Skeletal muscle cell (primary cell): ENCODE results near the gene POLR2H.

Experiments
- DNase-seq: peaks from one replicate; pipeline ENCODE4 v3.0.0-alpha.2; 2010; ENCODE audit warnings: low read depth
- H3K4me3 ChIP-seq: 2 replicates; pipeline ENCODE4 v1.5.1; 2011; ENCODE audit warnings: low read depth, mild to moderate bottlenecking, control low read depth, low read length, moderate library complexity

POLR2H gene

DNA sequence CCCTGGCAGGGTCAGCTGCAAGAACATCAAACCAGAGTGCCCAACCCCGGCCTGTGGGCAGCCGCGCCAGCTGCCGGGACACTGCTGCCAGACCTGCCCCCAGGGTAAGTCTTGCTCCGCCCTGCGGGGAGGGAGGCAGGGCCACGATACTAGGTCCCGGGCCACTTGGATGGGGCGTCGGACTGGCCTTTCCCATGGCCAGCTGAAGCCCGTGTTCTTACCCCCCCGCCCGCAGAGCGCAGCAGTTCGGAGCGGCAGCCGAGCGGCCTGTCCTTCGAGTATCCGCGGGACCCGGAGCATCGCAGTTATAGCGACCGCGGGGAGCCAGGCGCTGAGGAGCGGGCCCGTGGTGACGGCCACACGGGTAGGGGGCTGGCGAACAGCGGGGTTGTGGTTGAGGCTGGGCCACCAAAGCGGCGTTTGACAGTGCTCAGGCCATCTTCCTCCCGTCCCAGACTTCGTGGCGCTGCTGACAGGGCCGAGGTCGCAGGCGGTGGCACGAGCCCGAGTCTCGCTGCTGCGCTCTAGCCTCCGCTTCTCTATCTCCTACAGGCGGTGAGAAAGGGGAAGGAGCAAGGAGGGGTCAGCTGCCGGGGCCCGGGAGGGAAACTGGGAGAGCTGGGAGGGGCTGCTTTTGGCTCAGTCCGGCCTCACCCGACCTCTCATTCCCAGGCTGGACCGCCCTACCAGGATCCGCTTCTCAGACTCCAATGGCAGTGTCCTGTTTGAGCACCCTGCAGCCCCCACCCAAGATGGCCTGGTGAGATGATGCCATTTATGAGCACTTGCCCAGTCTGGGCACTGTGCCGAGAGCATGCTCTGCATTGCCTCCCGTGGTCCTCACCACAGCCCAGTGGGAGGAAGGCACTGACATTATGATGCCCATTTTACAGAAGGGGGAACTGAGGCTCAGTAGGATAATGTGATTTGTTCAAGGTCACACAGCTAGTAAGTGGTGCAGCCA, 20.0 kb downstream of the POLR2H start:
- no peak for DNase-seq
- no peak overlapping the region for H3K4me3 ChIP-seq

DNA sequence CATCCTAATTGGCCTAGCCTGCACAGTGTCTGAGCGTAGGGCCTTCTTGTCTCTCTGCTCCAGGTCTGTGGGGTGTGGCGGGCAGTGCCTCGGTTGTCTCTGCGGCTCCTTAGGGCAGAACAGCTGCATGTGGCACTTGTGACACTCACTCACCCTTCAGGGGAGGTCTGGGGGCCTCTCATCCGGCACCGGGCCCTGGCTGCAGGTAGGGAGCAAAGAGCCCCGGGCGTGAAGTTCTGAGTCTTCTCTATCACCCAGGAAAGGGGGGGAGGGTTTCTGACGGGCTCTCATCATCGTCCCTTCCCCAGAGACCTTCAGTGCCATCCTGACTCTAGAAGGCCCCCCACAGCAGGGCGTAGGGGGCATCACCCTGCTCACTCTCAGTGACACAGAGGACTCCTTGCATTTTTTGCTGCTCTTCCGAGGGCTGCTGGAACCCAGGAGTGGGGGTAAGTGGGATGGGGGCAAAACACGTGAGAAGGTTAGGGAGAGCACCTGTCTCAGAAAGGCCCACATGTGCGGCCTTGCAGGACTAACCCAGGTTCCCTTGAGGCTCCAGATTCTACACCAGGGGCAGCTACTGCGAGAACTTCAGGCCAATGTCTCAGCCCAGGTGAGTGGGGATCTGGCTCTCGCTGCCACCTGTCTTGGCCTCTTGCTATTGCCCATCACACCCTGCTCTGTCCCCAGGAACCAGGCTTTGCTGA, 21.0 kb downstream of the POLR2H start:
- no peak for DNase-seq

DNA sequence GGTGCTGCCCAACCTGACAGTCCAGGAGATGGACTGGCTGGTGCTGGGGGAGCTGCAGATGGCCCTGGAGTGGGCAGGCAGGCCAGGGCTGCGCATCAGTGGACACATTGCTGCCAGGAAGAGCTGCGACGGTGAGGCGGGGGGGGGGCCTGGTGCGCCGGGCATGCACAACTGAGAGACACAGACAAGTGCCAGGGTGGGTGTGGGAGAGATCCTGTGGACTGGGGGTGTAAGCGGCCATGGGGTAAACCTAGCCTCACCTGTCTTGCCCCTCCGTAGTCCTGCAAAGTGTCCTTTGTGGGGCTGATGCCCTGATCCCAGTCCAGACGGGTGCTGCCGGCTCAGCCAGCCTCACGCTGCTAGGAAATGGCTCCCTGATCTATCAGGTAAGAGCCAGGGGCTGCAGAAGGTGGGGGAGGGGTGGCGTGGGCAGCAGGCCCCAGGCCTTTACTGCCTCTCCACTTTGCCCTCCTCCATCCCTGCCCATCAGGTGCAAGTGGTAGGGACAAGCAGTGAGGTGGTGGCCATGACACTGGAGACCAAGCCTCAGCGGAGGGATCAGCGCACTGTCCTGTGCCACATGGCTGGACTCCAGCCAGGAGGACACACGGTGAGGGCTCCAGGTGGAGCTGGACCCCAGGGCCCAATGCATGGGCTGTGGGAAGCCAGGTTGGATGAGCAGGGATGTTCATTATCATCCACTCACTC, 21.7 kb downstream of the POLR2H start:
- H3K4me3 ChIP-seq = no peak overlapping the region
- DNase-seq = no peak

More for the DNA sequence above, 21.0 kb downstream of the POLR2H start:
- H3K4me3 ChIP-seq = no peak overlapping the region

DNA sequence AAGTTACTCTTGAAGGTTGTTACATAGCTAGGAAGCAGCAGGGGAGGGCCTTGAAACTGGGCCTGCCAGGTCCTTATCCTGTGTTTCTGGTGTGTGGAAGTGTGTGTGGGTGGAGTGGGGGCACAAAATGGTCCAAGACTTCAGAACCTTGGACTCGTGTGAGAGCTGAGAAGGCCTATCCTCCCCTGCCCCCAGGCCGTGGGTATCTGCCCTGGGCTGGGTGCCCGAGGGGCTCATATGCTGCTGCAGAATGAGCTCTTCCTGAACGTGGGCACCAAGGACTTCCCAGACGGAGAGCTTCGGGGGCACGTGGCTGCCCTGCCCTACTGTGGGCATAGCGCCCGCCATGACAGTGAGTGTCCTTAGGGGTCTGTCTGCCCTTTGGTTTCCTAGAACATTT, 22.8 kb downstream of the POLR2H start:
- DNase-seq = no peak
- H3K4me3 ChIP-seq = no peak overlapping the region

DNA sequence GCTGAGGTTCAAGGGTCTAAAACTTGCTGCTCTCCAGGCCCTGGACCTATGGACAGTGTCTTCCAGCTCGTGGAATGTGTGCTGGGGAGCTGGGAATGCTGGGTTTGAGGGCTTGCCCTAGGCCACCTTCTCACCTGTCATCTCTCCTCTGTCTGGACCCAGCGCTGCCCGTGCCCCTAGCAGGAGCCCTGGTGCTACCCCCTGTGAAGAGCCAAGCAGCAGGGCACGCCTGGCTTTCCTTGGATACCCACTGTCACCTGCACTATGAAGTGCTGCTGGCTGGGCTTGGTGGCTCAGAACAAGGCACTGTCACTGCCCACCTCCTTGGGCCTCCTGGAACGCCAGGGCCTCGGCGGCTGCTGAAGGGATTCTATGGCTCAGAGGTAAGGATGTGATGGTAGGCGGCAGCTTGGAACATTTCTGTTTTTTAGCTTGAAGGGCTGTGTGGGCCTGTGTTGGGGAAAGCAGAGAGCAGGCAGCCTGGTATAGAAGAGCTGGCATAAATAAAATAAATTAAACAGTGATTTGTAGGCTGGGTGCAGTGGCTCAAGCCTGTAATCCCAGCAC, 23.4 kb downstream of the POLR2H start:
- no peak for DNase-seq
- H3K4me3 ChIP-seq = no peak overlapping the region

DNA sequence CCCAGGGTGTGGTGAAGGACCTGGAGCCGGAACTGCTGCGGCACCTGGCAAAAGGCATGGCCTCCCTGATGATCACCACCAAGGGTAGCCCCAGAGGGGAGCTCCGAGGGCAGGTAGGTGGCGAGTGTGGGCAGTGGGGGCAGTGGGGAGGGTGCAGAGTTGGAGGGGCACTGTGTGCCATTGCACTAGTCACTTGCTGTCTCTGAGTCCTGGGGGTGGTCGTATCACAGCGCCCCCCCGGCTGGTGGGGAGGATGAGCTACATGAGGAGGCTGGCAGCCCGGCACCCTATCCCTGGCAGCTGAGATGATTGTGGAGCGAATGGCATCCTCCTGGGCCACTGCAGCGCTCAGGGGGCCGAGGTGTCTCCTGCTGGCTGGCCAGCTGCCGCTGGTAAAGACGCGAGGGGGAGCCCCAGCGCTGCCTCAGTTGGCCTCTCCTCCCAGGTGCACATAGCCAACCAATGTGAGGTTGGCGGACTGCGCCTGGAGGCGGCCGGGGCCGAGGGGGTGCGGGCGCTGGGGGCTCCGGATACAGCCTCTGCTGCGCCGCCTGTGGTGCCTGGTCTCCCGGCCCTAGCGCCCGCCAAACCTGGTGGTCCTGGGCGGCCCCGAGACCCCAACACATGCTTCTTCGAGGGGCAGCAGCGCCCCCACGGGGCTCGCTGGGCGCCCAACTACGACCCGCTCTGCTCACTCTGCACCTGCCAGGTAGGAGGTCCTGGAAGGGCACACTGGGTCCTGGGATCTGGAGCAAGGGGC, 24.7 kb downstream of the POLR2H start:
- no peak overlapping the region for H3K4me3 ChIP-seq
- no peak for DNase-seq

DNA sequence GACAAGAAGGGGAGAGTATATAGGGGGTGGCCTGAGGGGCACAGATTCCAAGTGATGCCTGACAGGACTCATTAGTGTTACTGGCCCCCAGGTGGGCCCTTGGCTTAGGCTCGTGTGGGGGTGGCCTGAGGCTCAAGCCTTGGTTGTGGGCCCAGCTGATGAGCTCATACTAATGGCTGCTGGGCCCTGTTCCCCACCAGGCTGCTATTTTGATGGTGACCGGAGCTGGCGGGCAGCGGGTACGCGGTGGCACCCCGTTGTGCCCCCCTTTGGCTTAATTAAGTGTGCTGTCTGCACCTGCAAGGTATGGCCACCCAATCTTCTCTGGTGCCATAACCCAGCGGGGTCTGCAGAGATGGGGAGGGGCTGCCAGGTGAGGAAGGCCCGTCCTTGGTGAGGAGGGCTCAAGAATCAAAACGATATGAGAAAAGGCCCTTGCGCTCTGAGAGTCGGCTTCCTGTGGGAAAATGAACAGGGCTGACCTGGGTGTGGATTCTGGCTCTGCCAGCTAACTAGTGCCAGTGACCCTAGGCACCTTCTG, 25.7 kb downstream of the POLR2H start:
- no peak for DNase-seq
- H3K4me3 ChIP-seq = no peak overlapping the region

DNA sequence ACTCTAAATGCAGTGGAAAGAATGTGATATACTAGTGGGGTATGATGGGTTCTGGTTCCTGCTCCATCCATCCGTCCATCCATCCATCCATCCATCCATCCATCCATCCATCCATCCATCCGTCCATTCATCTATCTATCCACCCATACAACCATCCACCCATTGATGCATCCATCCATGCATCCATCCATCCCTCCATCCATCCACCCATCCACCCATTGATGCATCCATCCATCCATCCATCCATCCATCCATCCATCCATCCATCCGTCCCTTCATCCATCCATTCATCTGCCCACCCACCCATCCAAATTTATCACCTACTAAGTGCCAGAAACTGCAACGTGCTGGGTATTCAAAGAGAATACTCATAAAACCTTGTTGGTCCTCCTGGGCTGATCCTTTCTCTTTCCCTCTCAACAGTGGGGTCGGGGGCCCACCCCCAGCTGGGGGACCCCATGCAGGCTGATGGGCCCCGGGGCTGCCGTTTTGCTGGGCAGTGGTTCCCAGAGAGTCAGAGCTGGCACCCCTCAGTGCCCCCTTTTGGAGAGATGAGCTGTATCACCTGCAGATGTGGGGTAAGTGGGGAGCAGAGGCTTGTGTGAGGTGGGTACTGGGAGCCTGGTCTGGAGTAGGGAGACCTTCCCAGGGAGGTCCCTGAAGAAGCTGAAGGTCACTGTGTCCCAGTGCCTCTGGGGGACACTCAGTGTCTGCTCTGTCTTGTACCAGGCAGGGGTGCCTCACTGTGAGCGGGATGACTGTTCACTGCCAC, 26.8 kb downstream of the POLR2H start:
- DNase-seq = no peak
- H3K4me3 ChIP-seq = no peak overlapping the region

DNA sequence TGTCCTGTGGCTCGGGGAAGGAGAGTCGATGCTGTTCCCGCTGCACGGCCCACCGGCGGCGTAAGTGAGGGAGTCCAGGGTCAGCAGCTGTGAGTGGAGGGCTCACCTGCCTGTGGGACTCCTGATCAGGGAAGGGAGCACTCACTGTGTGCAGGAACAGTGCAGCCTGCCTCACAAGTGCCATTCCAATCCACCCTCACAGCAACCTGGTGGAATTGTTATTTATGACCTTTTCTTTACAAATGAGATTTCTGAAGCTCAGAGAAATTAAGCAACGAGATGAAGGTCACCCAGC, 27.4 kb downstream of the POLR2H start:
- no peak overlapping the region for H3K4me3 ChIP-seq
- no peak for DNase-seq

DNA sequence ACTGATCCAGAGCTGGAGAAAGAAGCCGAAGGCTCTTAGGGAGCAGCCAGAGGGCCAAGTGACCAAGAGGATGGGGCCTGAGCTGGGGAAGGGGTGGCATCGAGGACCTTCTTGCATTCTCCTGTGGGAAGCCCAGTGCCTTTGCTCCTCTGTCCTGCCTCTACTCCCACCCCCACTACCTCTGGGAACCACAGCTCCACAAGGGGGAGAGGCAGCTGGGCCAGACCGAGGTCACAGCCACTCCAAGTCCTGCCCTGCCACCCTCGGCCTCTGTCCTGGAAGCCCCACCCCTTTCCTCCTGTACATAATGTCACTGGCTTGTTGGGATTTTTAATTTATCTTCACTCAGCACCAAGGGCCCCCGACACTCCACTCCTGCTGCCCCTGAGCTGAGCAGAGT, 27.9 kb downstream of the POLR2H start:
- DNase-seq = no peak
- H3K4me3 ChIP-seq = no peak overlapping the region

DNA sequence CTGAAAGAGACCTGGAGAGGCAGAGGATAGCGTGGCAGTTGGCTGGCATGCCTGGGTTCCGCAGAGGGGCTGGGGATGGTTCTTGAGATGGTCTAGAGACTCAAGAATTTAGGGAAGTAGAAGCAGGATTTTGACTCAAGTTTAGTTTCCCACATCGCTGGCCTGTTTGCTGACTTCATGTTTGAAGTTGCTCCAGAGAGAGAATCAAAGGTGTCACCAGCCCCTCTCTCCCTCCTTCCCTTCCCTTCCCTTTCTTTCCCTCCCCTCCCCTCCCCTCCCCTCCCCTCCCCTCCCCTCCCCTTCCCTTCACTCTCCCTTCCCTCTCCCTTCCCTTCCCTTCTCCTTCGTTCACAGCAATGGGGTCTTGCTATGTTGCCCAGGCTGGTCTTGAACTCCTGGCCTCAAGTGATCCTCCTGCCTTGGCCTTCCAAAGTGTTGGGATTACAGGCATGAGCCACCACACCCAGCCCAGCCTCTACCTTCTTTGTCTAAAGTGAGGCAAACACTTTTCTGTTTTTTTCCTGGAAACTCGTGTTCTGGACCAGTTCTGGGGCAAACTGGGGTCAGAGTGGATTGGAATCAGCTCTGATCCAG, 28.5 kb downstream of the POLR2H start:
- H3K4me3 ChIP-seq = no peak overlapping the region
- no peak for DNase-seq

DNA sequence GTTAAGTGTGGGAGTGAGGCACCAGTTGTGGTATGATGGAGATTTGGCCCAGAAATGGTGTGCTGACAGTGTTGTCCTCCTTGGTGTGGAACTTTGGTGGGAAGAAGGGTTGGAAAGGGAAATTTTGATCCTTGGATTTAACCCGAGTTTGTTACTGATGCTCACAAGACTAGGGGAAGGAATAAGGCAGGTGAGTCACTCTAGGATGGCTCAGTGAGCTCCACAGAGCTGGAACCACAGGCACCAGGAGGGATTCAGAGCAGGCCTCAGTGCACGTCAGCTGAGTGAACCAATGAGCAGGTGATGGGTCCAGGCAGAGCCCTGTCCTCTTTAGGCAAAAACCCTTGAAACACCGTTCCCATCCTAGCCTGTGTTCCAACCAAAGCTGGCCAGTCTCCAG, 29.8 kb downstream of the POLR2H start:
- no peak overlapping the region for H3K4me3 ChIP-seq
- no peak for DNase-seq

DNA sequence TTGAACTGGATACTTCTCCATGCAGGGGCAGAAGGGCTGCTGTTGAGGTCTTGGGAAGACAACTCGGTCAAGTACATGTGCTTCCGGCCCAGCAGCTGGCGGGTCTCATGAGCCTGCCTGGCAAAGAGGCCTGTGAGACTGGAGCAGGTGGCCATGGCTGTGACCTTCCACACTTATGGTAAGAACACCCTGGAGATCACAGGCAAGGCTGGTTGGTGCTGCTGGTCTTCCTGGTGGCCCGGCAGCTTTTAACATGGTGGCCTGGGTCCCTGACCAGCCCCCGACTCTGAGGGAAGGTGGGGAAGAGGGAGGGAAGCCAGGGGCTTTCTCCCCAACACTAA, 33.8 kb downstream of the POLR2H start:
- H3K4me3 ChIP-seq = no peak overlapping the region

DNA sequence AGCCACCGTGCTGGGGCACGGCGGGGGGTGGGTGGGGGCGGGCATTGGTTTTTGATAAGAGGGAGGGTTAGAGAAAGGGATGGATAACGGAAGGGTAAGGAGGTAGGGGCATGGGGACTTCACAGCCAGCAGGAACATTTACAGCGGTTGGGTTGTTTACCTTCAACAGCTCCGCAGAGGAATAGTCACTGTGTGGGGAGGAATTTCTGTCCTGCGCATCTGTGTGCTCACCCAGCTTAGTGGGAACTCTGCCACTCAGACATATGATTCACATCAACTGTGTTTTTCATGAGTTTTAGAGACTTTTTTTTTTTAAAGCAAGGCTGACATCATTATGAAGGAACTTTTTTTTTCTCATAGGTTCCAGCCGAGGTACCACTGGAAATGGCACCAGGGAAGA, 37.9 kb downstream of the POLR2H start:
- peak; percentile 75 for DNase-seq
- H3K4me3 ChIP-seq = no peak overlapping the region

More for the DNA sequence above, 33.8 kb downstream of the POLR2H start:
- DNase-seq = no peak

DNA sequence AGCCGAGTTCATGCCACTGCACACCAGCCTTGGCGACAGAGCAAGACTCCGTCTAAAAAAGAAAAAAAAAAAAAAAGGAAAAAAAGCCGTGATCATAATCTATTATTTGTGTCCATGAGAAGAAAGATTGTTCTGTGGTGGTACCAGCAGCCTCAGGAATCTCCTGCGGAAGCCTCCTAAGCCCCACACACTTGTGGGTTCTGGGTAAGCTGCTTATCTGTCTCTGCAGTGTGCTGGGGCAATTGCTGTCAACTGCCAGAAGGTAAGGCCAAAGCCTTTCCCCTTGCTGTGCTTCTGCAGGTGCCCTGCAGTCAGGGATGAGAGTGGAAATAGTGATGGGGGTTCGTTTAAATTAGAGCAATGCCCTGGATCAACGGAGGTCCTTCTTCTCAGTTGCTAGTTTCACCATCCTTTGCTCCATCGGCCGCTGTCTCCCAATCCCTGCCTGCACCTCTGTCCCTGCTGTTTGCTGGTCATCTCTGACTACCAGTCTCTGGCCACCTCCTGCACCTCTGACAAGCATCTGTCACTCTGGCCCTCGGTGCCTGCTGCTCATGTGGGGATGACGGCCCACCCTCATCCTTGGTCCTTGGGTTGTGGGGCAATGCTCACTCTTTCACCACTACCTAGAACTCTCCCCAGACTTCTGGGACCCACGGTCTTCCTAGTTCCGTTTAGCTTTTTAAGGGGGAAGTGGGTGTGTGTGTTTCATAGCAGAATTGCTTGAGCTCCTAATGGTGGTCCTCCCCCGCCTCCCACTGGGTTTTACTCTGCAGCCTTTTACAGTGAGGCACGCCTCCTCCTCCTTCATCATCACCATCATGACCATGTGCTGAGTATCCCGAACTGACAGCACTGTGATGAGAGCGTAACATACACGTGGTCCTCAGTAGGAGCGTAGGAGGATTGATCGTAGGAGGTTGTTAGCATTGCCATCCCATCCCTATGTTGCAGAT, 43.8 kb downstream of the POLR2H start:
- DNase-seq = no peak

DNA sequence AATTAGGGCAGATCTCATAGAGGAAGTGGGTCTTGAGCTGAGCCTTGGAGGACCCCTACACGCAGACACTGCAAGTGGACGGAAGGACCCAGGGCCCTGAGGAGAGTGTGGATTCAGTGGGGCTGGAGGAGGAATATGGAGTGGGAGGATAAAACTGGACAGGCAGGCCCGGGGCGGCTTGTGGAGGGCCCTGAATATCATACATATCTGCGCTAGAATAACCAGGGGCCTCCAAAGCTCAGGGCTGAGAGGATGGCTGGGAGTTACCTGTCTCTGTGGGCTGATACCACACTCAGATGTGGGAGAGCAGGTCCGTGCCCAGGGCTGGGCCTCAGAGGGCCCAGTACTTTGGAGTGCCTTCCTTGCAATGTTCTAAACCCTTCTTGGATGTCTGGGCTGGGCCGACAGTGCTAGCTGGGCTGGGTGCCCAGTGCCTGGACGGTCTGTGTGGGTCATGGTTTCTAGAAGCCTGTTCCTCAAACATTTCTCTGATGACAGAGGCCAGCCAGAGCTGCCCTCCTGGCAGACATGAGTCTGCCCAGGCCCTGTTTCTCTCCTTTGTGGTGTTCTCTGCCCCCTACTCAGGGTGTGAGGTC, 47.9 kb downstream of the POLR2H start:
- no peak for DNase-seq
- no peak overlapping the region for H3K4me3 ChIP-seq

More for the DNA sequence above, 43.8 kb downstream of the POLR2H start:
- no peak overlapping the region for H3K4me3 ChIP-seq
